HL-60 (cell line): Measurements from ENCODE around the gene ANXA3.

Experiments
- CTCF ChIP-seq: IDR thresholded peaks from one replicate; pipeline ENCODE4 v1.5.1; 2011; ENCODE audit warnings: low read length, control low read depth, inconsistent platforms; ENCODE audit not compliant: insufficient read depth
- POLR2AphosphoS5 ChIP-seq: IDR thresholded peaks from 2 replicates; pipeline ENCODE4 v1.6.1; 2012; ENCODE audit warnings: low read depth
- REST ChIP-seq: IDR thresholded peaks from 2 replicates; pipeline ENCODE4 v1.6.1; 2012; ENCODE audit warnings: low read depth; ENCODE audit not compliant: insufficient replicate concordance
- SPI1 ChIP-seq: IDR thresholded peaks from 2 replicates; pipeline ENCODE4 v1.6.1; 2012; ENCODE audit warnings: low read depth, mild to moderate bottlenecking, borderline replicate concordance

GRCh38 chr4:78613522-78614321, 62.2 kb downstream of the ANXA3 start:
- TF ChIP-seq CTCF (no peak), POLR2AphosphoS5 (no peak), REST (no peak), SPI1 (no peak)
